ENCODE measurements around the gene SLC15A1.
"Not testable (repeated sequence)": the region's sequence is repeated elsewhere in the genome, so short reads cannot be mapped to it uniquely, and the experiment has no call there.

The SLC15A1 gene

GRCh38 chr13:98648686-98649085, 103.8 kb downstream of the SLC15A1 start:
- intact Hi-C loops (cut with DNase I), result no loop called here
- no peak for DNase-seq

- no peak for DNase-seq
- intact Hi-C loops (cut with DNase I), result no loop called here
These were observed 104.3 kb downstream of the SLC15A1 start for GRCh38 chr13:98648141-98648540.

GRCh38 chr13:98647121-98647520, 105.4 kb downstream of the SLC15A1 start:
- DNase-seq, result no peak
- intact Hi-C loops (cut with DNase I), result no loop called here

GRCh38 chr13:98643479-98643878, 109.0 kb downstream of the SLC15A1 start:
- DNase-seq, result no peak
- intact Hi-C loops (cut with DNase I), result no loop called here

GRCh38 chr13:98641075-98641474, 111.4 kb downstream of the SLC15A1 start:
- intact Hi-C loops (cut with DNase I), result no loop called here
- DNase-seq, result no peak

- DNase-seq; intact Hi-C loops (cut with DNase I): not testable (repeated sequence)
These were observed 112.7 kb downstream of the SLC15A1 start for GRCh38 chr13:98639785-98640184.

GRCh38 chr13:98638352-98638751, 114.1 kb downstream of the SLC15A1 start:
- not testable (repeated sequence) for DNase-seq

More at GRCh38 chr13:98638352-98638751, 114.1 kb downstream of the SLC15A1 start:
- intact Hi-C loops (cut with DNase I), result not testable (repeated sequence)

Measured in head of caudate nucleus (tissue), 42 donors.